B cell (primary cell): ENCODE results near the gene MPP2.

Experiments
- EZH2 ChIP-seq: IDR thresholded peaks from 2 replicates; pipeline ENCODE4 v1.6.1; 2012; ENCODE audit warnings: borderline replicate concordance, low read depth, mild to moderate bottlenecking, moderate library complexity, low read length; ENCODE audit not compliant: insufficient read depth, poor library complexity, severe bottlenecking
- TF ChIP-seq, protein P1 (sequence below): fragments of 200-600 bp; IDR thresholded peaks from one replicate; pipeline ENCODE4 v1.8.0; 2022; ENCODE audit warnings: antibody characterized with exemption, mild to moderate bottlenecking

DNA sequence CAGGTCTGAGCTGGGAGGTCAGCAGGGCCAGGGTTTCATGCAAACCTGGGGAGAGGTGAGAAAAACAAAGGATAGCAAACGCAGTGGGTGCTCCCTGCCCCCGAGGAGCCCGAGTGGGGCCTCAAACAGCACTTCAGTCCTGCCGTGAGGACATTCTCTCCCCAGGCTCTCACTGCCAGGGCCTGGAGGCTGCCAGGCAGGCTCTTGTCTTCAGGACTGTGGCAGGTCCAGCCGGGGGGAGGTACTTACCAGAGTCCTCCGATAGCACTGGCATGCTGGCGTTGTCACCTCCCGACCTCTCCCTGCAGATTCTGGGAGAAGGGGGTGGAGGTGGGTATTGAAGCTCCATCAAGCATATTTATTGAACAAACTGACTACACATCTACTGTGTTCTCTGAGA lies 75.7 kb downstream of the MPP2 start:
- TF ChIP-seq, protein P1, sequence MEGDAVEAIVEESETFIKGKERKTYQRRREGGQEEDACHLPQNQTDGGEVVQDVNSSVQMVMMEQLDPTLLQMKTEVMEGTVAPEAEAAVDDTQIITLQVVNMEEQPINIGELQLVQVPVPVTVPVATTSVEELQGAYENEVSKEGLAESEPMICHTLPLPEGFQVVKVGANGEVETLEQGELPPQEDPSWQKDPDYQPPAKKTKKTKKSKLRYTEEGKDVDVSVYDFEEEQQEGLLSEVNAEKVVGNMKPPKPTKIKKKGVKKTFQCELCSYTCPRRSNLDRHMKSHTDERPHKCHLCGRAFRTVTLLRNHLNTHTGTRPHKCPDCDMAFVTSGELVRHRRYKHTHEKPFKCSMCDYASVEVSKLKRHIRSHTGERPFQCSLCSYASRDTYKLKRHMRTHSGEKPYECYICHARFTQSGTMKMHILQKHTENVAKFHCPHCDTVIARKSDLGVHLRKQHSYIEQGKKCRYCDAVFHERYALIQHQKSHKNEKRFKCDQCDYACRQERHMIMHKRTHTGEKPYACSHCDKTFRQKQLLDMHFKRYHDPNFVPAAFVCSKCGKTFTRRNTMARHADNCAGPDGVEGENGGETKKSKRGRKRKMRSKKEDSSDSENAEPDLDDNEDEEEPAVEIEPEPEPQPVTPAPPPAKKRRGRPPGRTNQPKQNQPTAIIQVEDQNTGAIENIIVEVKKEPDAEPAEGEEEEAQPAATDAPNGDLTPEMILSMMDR, result no peak
- TF ChIP-seq EZH2, result no peak
